HepG2 (cell line): ENCODE results near the gene SGMS1. TPM values are rescaled to one million over a fixed set of nuclear protein-coding genes. Genes with fewer than 3 reads are reported as not detected.

Experiments
- ATF7 ChIP-seq, 2 experiments: fragments of 450-650 bp in 1 of 2; sonication (generic) in 1 of 2; formaldehyde crosslinking in 1 of 2; IDR thresholded peaks; 2 replicates each; pipeline versions ENCODE4 v1.4.0 to v1.6.1; 2016 to 2020; ENCODE audit warnings: antibody characterized with exemption in 1 of 2, mild to moderate bottlenecking in 1 of 2, missing genetic modification reagents in 1 of 2
- BCL6 ChIP-seq: IDR thresholded peaks from 2 replicates; pipeline ENCODE4 v1.6.1; 2016; ENCODE audit warnings: missing genetic modification reagents, missing compliant biosample characterization
- CEBPB ChIP-seq: IDR thresholded peaks from 2 replicates; pipeline ENCODE4 v1.6.1; 2011; ENCODE audit warnings: low read depth, low read length, improper control_type of control experiment, borderline replicate concordance
- DNMT1 ChIP-seq: sonication (generic); formaldehyde crosslinking; IDR thresholded peaks from 2 replicates; pipeline ENCODE4 v1.5.1; 2020; ENCODE audit warnings: mild to moderate bottlenecking, missing genetic modification reagents
- FIP1L1 ChIP-seq: fragments of 200-400 bp; formaldehyde crosslinking; IDR thresholded peaks from 2 replicates; pipeline ENCODE4 v1.6.1; 2018; ENCODE audit warnings: low read depth, mild to moderate bottlenecking, low read length, moderate library complexity, borderline replicate concordance; ENCODE audit not compliant: insufficient read depth
- HIVEP1 ChIP-seq: sonication (generic); formaldehyde crosslinking; IDR thresholded peaks from 2 replicates; pipeline ENCODE4 v1.4.0; 2020; ENCODE audit warnings: mild to moderate bottlenecking, missing genetic modification reagents
- KLF15 ChIP-seq: sonication (generic); formaldehyde crosslinking; IDR thresholded peaks from 2 replicates; pipeline ENCODE4 v1.8.1; 2023; ENCODE audit warnings: borderline replicate concordance, mild to moderate bottlenecking, inconsistent platforms, missing genetic modification reagents, mixed read lengths
- KLF16 ChIP-seq, 2 experiments: sonication (generic) in 1 of 2; formaldehyde crosslinking in 1 of 2; IDR thresholded peaks; 2 replicates each; pipeline versions ENCODE4 v1.6.1 to v1.8.0; 2016 to 2023; ENCODE audit warnings: missing genetic modification reagents in 2 of 2, missing compliant biosample characterization in 1 of 2
- MNT ChIP-seq: fragments of 450-650 bp; IDR thresholded peaks from 2 replicates; pipeline ENCODE4 v1.6.1; 2016
- SP4 ChIP-seq: sonication (generic); formaldehyde crosslinking; IDR thresholded peaks from 2 replicates; pipeline ENCODE4 v1.8.1; 2023; ENCODE audit warnings: mild to moderate bottlenecking, missing genetic modification reagents
- STAT5B ChIP-seq: sonication (generic); formaldehyde crosslinking; IDR thresholded peaks from 2 replicates; pipeline ENCODE4 v1.4.0; 2020; ENCODE audit warnings: missing genetic modification reagents
- ZNF263 ChIP-seq: sonication (generic); formaldehyde crosslinking; IDR thresholded peaks from 2 replicates; pipeline ENCODE4 v1.4.0; 2020; ENCODE audit warnings: missing genetic modification reagents
- ZNF674 ChIP-seq: sonication (generic); formaldehyde crosslinking; IDR thresholded peaks from 2 replicates; pipeline ENCODE4 v1.5.0; 2020; ENCODE audit warnings: low read depth, mild to moderate bottlenecking, missing genetic modification reagents
- ZNF761 ChIP-seq: sonication (generic); formaldehyde crosslinking; conservative IDR thresholded peaks from 2 replicates; pipeline ENCODE4 v1.4.0; 2020; ENCODE audit warnings: mild to moderate bottlenecking, missing genetic modification reagents
- ZSCAN25 ChIP-seq: sonication (generic); formaldehyde crosslinking; IDR thresholded peaks from 2 replicates; pipeline ENCODE4 v1.8.0; 2022; ENCODE audit warnings: mild to moderate bottlenecking, missing genetic modification reagents
- polyA plus RNA-seq, 8 experiments: library from polyadenylated mRNA; depleted of rRNA in 3 of 8; stranded (reverse) in 7 of 8; unstranded in 1 of 8; fragments of >200 nt; fragmentation: Illumina TruSeq in 4 of 8; extraction: Trizol in 4 of 8; gene quantifications; 2 replicates each; pipeline versions ENCODE4 v1.2.1 to v1.2.3, GENCODE V29; 2011 to 2016; ENCODE audit warnings: low read depth in 4 of 8, missing spikeins in 1 of 8, mixed read lengths in 1 of 8; ENCODE audit not compliant: insufficient read depth in 1 of 8
- total RNA-seq, 5 experiments: library from RNA; depleted of rRNA; stranded (reverse); fragments of >200 nt; fragmentation: Illumina TruSeq; extraction: Trizol; gene quantifications; 2 replicates each; pipeline ENCODE4 v1.2.3, GENCODE V29; 2016; ENCODE audit warnings: low read depth in 1 of 5
- TF ChIP-seq, protein P1 (sequence below): sonication (generic); formaldehyde crosslinking; IDR thresholded peaks from 2 replicates; pipeline ENCODE4 v1.4.0; 2020; ENCODE audit warnings: mild to moderate bottlenecking, missing genetic modification reagents
- TF ChIP-seq, protein P2 (sequence below): sonication (generic); formaldehyde crosslinking; IDR thresholded peaks from 2 replicates; pipeline ENCODE4 v1.5.0; 2020; ENCODE audit warnings: missing genetic modification reagents
- TF ChIP-seq, protein P3 (sequence below): sonication (generic); formaldehyde crosslinking; IDR thresholded peaks from 2 replicates; pipeline ENCODE4 v1.5.1; 2020; ENCODE audit warnings: missing genetic modification reagents, mild to moderate bottlenecking, borderline replicate concordance

The SGMS1 gene
- total and polyA plus RNA-seq, 2 of the 13 experiments (the other 11 are each of a cell fraction or from before 2014, with no cell fraction given), result 6.5 to 15.1 TPM

DNA sequence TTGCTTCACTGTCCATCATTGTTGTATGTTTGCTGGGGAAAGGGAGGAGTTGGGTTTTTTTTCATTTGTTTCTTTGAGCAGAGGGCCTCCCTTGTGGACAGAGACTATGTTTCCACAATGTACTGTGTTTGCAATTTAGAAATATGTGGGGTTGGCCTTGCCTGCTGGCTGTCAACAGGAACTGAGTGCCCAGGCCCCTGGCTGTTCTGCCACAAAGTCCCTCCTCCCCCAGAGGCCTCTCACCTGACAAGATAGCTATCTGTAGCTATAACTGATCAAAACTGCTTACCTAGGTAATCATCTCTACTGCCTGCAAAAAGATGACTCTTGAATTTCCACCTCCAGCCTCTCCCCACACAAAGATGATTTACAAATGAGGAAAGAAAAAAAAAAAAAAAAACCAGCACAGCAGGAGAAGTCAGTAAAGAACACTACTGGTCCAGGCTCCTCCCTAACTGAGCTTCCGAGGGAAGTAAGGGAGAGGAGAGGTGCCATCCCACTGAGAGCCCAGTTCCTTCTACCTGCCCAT lies 121.8 kb downstream of the SGMS1 start (continued):
- no peak for TF ChIP-seq FIP1L1
- TF ChIP-seq STAT5B, result no peak
- TF ChIP-seq ZNF761 (CRISPR knock-in tag), result no peak
- no peak for TF ChIP-seq MNT
- no peak for TF ChIP-seq KLF15 (CRISPR knock-in tag)
- no peak for TF ChIP-seq HIVEP1
- TF ChIP-seq ZNF674 (CRISPR knock-in tag), result no peak
- TF ChIP-seq DNMT1 (CRISPR knock-in tag), result no peak
- TF ChIP-seq BCL6 (CRISPR knock-in tag), result peak; percentile 60
- TF ChIP-seq ATF7 (IDR thresholded peaks at IDR 0.05), result no peak
- no peak for TF ChIP-seq ATF7 (CRISPR knock-in tag; IDR thresholded peaks at IDR 0.05)
- TF ChIP-seq CEBPB, result no peak
- TF ChIP-seq, protein P1, sequence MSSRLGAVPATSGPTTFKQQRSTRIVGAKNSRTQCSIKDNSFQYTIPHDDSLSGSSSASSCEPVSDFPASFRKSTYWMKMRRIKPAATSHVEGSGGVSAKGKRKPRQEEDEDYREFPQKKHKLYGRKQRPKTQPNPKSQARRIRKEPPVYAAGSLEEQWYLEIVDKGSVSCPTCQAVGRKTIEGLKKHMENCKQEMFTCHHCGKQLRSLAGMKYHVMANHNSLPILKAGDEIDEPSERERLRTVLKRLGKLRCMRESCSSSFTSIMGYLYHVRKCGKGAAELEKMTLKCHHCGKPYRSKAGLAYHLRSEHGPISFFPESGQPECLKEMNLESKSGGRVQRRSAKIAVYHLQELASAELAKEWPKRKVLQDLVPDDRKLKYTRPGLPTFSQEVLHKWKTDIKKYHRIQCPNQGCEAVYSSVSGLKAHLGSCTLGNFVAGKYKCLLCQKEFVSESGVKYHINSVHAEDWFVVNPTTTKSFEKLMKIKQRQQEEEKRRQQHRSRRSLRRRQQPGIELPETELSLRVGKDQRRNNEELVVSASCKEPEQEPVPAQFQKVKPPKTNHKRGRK (CRISPR knock-in tag), result no peak
- TF ChIP-seq SP4 (CRISPR knock-in tag), result no peak
- peak; percentile 90 for TF ChIP-seq ZNF263 (CRISPR knock-in tag)
- TF ChIP-seq ZSCAN25 (CRISPR knock-in tag), result no peak
- TF ChIP-seq, protein P2, sequence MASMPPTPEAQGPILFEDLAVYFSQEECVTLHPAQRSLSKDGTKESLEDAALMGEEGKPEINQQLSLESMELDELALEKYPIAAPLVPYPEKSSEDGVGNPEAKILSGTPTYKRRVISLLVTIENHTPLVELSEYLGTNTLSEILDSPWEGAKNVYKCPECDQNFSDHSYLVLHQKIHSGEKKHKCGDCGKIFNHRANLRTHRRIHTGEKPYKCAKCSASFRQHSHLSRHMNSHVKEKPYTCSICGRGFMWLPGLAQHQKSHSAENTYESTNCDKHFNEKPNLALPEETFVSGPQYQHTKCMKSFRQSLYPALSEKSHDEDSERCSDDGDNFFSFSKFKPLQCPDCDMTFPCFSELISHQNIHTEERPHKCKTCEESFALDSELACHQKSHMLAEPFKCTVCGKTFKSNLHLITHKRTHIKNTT (CRISPR knock-in tag), result no peak
- TF ChIP-seq, protein P3, sequence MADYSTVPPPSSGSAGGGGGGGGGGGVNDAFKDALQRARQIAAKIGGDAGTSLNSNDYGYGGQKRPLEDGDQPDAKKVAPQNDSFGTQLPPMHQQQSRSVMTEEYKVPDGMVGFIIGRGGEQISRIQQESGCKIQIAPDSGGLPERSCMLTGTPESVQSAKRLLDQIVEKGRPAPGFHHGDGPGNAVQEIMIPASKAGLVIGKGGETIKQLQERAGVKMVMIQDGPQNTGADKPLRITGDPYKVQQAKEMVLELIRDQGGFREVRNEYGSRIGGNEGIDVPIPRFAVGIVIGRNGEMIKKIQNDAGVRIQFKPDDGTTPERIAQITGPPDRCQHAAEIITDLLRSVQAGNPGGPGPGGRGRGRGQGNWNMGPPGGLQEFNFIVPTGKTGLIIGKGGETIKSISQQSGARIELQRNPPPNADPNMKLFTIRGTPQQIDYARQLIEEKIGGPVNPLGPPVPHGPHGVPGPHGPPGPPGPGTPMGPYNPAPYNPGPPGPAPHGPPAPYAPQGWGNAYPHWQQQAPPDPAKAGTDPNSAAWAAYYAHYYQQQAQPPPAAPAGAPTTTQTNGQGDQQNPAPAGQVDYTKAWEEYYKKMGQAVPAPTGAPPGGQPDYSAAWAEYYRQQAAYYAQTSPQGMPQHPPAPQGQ (CRISPR knock-in tag), result no peak
- no peak for TF ChIP-seq KLF16 (CRISPR knock-in tag; IDR thresholded peaks at IDR 0.05)
